ENCODE measurements around the gene SIAH1. TPM values are rescaled to one million over a fixed set of nuclear protein-coding genes. Genes with fewer than 3 reads are reported as not detected.

SIAH1 gene
- total and polyA plus RNA-seq, 2 of the 8 experiments (the other 6 are each of a cell fraction or from before 2014, with no cell fraction given), result 19.5 to 33.9 TPM

GRCh38 chr16:48395375-48395774, 10.2 kb upstream of the SIAH1 start:
- no peak overlapping the region for H3K9ac ChIP-seq (replicated peaks in 1 of 4; ENCODE audit: extremely low read depth in 1 of 4, low read depth in 3 of 4, low read length in 3 of 4)
- no peak overlapping the region for H3K23ac ChIP-seq (ENCODE audit: insufficient read length)
- no peak overlapping the region for H2AK5ac ChIP-seq (ENCODE audit: low read depth, low read length)
- H2BK12ac ChIP-seq (ENCODE audit: low read depth, low read length), result no peak overlapping the region
- H3K79me2 ChIP-seq (ENCODE audit: control insufficient read depth in 1 of 2, insufficient read depth in 2 of 2, low read length in 2 of 2), result no peaks in the 10 kb centered on the region
- no peak overlapping the region for H2BK15ac ChIP-seq (ENCODE audit: low read length)
- CTCF ChIA-PET (ENCODE audit: partially characterized antibody), result no interaction called here
- H3K14ac ChIP-seq (ENCODE audit: insufficient read length), result no peak overlapping the region
- no peak overlapping the region for H3K4ac ChIP-seq (replicated peaks; ENCODE audit: insufficient read length, low read depth, low read length)
- no peaks in the 10 kb centered on the region for H3K79me1 ChIP-seq (ENCODE audit: low read depth, low read length)
- no peaks in the 10 kb centered on the region for H3K4me1 ChIP-seq (replicated peaks in 1 of 4; ENCODE audit: control insufficient read depth in 3 of 4, insufficient read depth in 4 of 4, low read length in 3 of 4)
- no peak overlapping the region for H4K5ac ChIP-seq (ENCODE audit: insufficient read length, low read depth, low read length)
- H3K36me3 ChIP-seq (ENCODE audit: control insufficient read depth in 2 of 4, insufficient read depth in 4 of 4, low read length in 3 of 4), result no peaks in the 10 kb centered on the region
- POLR2A ChIA-PET (ENCODE audit: partially characterized antibody), result interaction anchor here (0.9 to 1.0 kb wide), 2 partner anchors 9 kb away, joined by 4 to 5 read pairs; no protein-coding TSS in a partner anchor
- no peak overlapping the region for H3K18ac ChIP-seq (ENCODE audit: extremely low read depth, low read length)
- no peak for DNase-seq (ENCODE audit: low read depth in 1 of 2, low spot score in 2 of 2)
- H3K27me3 ChIP-seq (replicated peaks in 1 of 4; ENCODE audit: control insufficient read depth in 3 of 4, extremely low read depth in 1 of 4, insufficient read depth in 3 of 4, low read length in 3 of 4), result no peaks in the 10 kb centered on the region; a peak in 1 of 7 replicates
- H2BK20ac ChIP-seq (ENCODE audit: low read length), result no peak overlapping the region
- no peak overlapping the region for H4K8ac ChIP-seq (ENCODE audit: extremely low read depth, insufficient read depth, low read length)
- H3K23me2 ChIP-seq (ENCODE audit: low read depth, low read length), result no peaks in the 10 kb centered on the region
- no peak overlapping the region for H3K56ac ChIP-seq (replicated peaks; ENCODE audit: insufficient read length, low read depth, low read length)
- no peak overlapping the region for H3K4me3 ChIP-seq (ENCODE audit: extremely low read depth in 1 of 4, insufficient read depth in 2 of 4, low read depth in 3 of 4, low read length in 4 of 4)
- no peak overlapping the region for H3K27ac ChIP-seq (ENCODE audit: low read depth, low read length)
- H3K4me2 ChIP-seq (ENCODE audit: insufficient read depth in 1 of 2, low read depth in 2 of 2, low read length in 2 of 2), result no peak overlapping the region
- FAIRE-seq, result no peak
- H4K91ac ChIP-seq (replicated peaks; ENCODE audit: insufficient read length, low read length), result no peak overlapping the region
- no peak overlapping the region for H2BK120ac ChIP-seq (replicated peaks; ENCODE audit: low read depth, low read length)
- H2BK5ac ChIP-seq (ENCODE audit: low read depth, low read length), result no peak overlapping the region
- WGBS, 2 experiments (ENCODE audit: extremely low coverage in 1 of 2, insufficient coverage in 1 of 2, insufficient read length in 1 of 2, insufficient replicate concordance in 2 of 2, low coverage in 1 of 2, low lambda C conversion rate in 2 of 2, missing lambda C conversion rate in 1 of 2), result 84% methylated on average over 3 of the region's 3 CpGs; no CpG with 5 or more reads in 1 of the 2 experiments
- no peak overlapping the region for H2AFZ ChIP-seq (ENCODE audit: low read length)
- H3K9me3 ChIP-seq (ENCODE audit: insufficient read depth in 2 of 2, low read depth in 1 of 2, low read length in 1 of 2), result no peaks in the 10 kb centered on the region
- no peaks in the 10 kb centered on the region for H4K20me1 ChIP-seq (replicated peaks in 1 of 2; ENCODE audit: control insufficient read depth in 1 of 2, insufficient read depth in 2 of 2, low read length in 2 of 2)
- TF ChIP-seq BCL11A (IDR thresholded peaks at IDR 0.05; ENCODE audit: low read depth in 2 of 2, low read length in 2 of 2) (no peak), RNF2 (IDR thresholded peaks at IDR 0.05; ENCODE audit: borderline replicate concordance, low read depth, low read length, missing control alignments, poor library complexity, severe bottlenecking) (no peak)

Data from H1 (cell line).